ENCODE results near the gene SLC17A2. TPM values are rescaled to one million over a fixed set of nuclear protein-coding genes. Genes with fewer than 3 reads are reported as not detected.
A peak's percentile ranks its signal among the peaks of the same experiment; 100 is the strongest.

The SLC17A2 gene
- total and polyA plus RNA-seq, 2 of the 13 experiments (the other 11 are each of a cell fraction or from before 2014, with no cell fraction given), result 11.2 to 32.4 TPM

DNA sequence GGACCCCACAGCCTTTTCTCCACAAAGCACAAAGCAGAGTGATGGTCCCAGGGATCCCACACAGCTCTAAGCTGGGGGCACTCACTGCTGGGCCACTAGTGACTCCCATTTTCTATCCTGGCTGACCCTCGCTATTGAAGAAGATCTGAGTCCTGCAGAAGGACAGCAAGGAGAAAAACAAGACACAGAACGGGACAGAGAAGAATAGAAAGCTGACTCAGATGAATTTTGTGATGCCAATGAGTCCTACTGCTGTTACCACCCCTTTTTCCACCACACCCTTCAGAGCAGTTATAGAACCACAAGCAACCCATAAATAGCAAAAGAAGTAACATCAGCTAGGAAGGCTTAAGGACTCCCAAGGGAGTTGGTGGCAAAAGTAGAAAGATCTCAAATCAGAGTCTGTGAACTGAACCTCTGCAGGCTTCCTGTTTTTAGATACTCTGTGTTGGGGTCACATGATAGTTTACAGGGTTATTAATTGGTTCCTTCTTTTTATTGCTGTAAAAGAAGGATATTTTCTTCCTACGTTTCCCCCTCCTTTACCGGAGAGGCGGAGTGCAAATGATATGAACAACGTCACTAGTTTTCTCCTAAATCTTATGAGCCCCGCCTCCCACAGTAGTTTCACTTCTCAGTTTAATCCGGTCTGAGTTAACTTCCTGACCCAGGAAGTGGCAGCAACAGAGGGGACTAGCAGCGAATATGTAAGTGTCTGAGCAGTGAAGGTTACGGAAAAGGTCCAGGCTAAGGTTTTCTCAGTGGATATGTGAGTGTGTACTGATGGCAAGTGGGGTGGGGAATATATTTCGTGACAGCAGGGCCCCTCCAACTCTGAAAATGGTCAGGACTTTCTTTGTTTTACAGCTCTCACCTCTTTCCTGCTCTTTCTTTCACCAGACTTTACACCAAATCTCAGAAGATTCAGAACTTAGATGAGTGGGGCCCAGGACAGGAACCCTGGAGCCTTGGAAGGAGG, 31.9 kb upstream of the SLC17A2 start, which contains the start of gene TRIM38 (continued):
- no peak for TF ChIP-seq ZSCAN9 (CRISPR knock-in tag; IDR thresholded peaks at IDR 0.05; ENCODE audit: borderline replicate concordance)
- TF ChIP-seq, protein P1, sequence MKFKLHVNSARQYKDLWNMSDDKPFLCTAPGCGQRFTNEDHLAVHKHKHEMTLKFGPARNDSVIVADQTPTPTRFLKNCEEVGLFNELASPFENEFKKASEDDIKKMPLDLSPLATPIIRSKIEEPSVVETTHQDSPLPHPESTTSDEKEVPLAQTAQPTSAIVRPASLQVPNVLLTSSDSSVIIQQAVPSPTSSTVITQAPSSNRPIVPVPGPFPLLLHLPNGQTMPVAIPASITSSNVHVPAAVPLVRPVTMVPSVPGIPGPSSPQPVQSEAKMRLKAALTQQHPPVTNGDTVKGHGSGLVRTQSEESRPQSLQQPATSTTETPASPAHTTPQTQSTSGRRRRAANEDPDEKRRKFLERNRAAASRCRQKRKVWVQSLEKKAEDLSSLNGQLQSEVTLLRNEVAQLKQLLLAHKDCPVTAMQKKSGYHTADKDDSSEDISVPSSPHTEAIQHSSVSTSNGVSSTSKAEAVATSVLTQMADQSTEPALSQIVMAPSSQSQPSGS (CRISPR knock-in tag; IDR thresholded peaks at IDR 0.05), result no peak; the same call in 1 of the 2 replicates
- TF ChIP-seq, protein P2, sequence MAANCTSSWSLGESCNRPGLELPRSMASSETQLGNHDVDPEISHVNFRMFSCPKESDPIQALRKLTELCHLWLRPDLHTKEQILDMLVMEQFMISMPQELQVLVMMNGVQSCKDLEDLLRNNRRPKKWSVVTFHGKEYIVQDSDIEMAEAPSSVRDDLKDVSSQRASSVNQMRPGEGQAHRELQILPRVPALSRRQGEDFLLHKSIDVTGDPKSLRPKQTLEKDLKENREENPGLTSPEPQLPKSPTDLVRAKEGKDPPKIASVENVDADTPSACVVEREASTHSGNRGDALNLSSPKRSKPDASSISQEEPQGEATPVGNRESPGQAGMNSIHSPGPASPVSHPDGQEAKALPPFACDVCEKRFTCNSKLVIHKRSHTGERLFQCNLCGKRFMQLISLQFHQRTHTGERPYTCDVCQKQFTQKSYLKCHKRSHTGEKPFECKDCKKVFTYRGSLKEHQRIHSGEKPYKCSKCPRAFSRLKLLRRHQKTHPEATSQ (CRISPR knock-in tag; IDR thresholded peaks at IDR 0.05; ENCODE audit: borderline replicate concordance), result no peak
- no peak for TF ChIP-seq MTA3 (CRISPR knock-in tag; IDR thresholded peaks at IDR 0.05)
- no peak for TF ChIP-seq RNF2 (conservative IDR thresholded peaks at IDR 0.05; ENCODE audit: low read depth)
- TF ChIP-seq ZBTB1 (CRISPR knock-in tag; IDR thresholded peaks at IDR 0.05; ENCODE audit: borderline replicate concordance), result no peak
- TF ChIP-seq HES4 (CRISPR knock-in tag; IDR thresholded peaks at IDR 0.05; ENCODE audit: borderline replicate concordance), result no peak
- no peak for TF ChIP-seq MIER2 (CRISPR knock-in tag; IDR thresholded peaks at IDR 0.05)
- TF ChIP-seq, protein P3, sequence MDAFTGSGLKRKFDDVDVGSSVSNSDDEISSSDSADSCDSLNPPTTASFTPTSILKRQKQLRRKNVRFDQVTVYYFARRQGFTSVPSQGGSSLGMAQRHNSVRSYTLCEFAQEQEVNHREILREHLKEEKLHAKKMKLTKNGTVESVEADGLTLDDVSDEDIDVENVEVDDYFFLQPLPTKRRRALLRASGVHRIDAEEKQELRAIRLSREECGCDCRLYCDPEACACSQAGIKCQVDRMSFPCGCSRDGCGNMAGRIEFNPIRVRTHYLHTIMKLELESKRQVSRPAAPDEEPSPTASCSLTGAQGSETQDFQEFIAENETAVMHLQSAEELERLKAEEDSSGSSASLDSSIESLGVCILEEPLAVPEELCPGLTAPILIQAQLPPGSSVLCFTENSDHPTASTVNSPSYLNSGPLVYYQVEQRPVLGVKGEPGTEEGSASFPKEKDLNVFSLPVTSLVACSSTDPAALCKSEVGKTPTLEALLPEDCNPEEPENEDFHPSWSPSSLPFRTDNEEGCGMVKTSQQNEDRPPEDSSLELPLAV (CRISPR knock-in tag; conservative IDR thresholded peaks at IDR 0.05; ENCODE audit: low read depth), result no peak
- TF ChIP-seq FOXO1 (CRISPR knock-in tag; IDR thresholded peaks at IDR 0.05), result no peak
- TF ChIP-seq PLRG1 (conservative IDR thresholded peaks at IDR 0.05), result no peak
- TF ChIP-seq KLF9 (CRISPR knock-in tag; IDR thresholded peaks at IDR 0.05; ENCODE audit: low read depth), result no peak
- TF ChIP-seq, protein P4, sequence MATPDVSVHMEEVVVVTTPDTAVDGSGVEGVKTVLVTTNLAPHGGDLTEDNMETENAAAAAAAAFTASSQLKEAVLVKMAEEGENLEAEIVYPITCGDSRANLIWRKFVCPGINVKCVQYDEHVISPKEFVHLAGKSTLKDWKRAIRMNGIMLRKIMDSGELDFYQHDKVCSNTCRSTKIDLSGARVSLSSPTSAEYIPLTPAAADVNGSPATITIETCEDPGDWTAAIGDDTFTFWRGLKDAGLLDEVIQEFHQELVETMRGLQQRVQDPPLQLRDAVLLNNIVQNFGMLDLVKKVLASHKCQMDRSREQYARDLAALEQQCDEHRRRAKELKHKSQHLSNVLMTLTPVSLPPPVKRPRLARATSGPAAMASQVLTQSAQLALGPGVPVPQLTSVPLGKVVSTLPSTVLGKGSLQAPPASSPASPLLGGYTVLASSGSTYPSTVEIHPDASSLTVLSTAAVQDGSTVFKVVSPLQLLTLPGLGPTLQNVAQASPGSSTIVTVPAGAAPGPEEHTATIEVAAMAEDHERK (CRISPR knock-in tag; IDR thresholded peaks at IDR 0.05; ENCODE audit: low read depth), result no peak
- no peak for TF ChIP-seq SRSF9 (IDR thresholded peaks at IDR 0.05; ENCODE audit: borderline replicate concordance, insufficient read depth, low read depth, low read length, poor library complexity, severe bottlenecking)
- TF ChIP-seq ZFP36L1 (CRISPR knock-in tag; IDR thresholded peaks at IDR 0.05), result no peak
- no peak for TF ChIP-seq ZNF343 (CRISPR knock-in tag; IDR thresholded peaks at IDR 0.05)
- no peak for TF ChIP-seq ZNF761 (CRISPR knock-in tag; conservative IDR thresholded peaks at IDR 0.05)
- TF ChIP-seq, protein P5, sequence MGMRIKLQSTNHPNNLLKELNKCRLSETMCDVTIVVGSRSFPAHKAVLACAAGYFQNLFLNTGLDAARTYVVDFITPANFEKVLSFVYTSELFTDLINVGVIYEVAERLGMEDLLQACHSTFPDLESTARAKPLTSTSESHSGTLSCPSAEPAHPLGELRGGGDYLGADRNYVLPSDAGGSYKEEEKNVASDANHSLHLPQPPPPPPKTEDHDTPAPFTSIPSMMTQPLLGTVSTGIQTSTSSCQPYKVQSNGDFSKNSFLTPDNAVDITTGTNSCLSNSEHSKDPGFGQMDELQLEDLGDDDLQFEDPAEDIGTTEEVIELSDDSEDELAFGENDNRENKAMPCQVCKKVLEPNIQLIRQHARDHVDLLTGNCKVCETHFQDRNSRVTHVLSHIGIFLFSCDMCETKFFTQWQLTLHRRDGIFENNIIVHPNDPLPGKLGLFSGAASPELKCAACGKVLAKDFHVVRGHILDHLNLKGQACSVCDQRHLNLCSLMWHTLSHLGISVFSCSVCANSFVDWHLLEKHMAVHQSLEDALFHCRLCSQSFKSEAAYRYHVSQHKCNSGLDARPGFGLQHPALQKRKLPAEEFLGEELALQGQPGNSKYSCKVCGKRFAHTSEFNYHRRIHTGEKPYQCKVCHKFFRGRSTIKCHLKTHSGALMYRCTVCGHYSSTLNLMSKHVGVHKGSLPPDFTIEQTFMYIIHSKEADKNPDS (CRISPR knock-in tag; IDR thresholded peaks at IDR 0.05), result no peak
- TF ChIP-seq SIN3A (IDR thresholded peaks at IDR 0.05; ENCODE audit: borderline replicate concordance, low read depth, low read length), result 0 out of 2 replicates have a peak, but pooled peaks have one; percentile 36
- TF ChIP-seq, protein P6, sequence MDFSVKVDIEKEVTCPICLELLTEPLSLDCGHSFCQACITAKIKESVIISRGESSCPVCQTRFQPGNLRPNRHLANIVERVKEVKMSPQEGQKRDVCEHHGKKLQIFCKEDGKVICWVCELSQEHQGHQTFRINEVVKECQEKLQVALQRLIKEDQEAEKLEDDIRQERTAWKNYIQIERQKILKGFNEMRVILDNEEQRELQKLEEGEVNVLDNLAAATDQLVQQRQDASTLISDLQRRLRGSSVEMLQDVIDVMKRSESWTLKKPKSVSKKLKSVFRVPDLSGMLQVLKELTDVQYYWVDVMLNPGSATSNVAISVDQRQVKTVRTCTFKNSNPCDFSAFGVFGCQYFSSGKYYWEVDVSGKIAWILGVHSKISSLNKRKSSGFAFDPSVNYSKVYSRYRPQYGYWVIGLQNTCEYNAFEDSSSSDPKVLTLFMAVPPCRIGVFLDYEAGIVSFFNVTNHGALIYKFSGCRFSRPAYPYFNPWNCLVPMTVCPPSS (IDR thresholded peaks at IDR 0.05), result no peak
